MCF 10A (cell line): ENCODE results near the gene FBN1. TPM values are rescaled to one million over a fixed set of nuclear protein-coding genes. Genes with fewer than 3 reads are reported as not detected.

Source experiments
- BruUV-seq: library from RNA; stranded (reverse); fragments of 400-500 nt; replicated peaks from 2 replicates; lab custom pipeline; 2021; lab: Mats Ljungman, UMichigan
- CTCF ChIA-PET: fragments of 300-600 bp; sonication (Branson Sonifier 250); formaldehyde crosslinking; extraction: SDS; loops from one replicate; lab custom pipeline; 2021; ENCODE audit warnings: antibody characterized with exemption, inconsistent platforms; lab: Yijun Ruan, JAX
- POLR2A ChIA-PET: fragments of 300-600, 350-650 bp; sonication (Branson Sonifier 250); formaldehyde crosslinking; extraction: SDS; loops from one replicate; lab custom pipeline; 2020; ENCODE audit warnings: antibody characterized with exemption, inconsistent platforms; lab: Yijun Ruan, JAX
- DNase-seq: peaks from one replicate; pipeline ENCODE4 v3.0.0-alpha.2; 2018; ENCODE audit not compliant: unreplicated experiment
- H3K27ac Mint-ChIP-seq: one replicate; pipeline ENCODE4 v1.8.0; 2022; ENCODE audit warnings: mild to moderate bottlenecking, low read depth, mixed read lengths; ENCODE audit not compliant: unreplicated experiment
- H3K27me3 Mint-ChIP-seq: one replicate; pipeline ENCODE4 v1.8.0; 2022; ENCODE audit warnings: mixed read lengths; ENCODE audit not compliant: insufficient read depth, unreplicated experiment
- H3K36me3 Mint-ChIP-seq: one replicate; pipeline ENCODE4 v1.8.0; 2022; ENCODE audit warnings: mild to moderate bottlenecking, moderate library complexity, mixed read lengths; ENCODE audit not compliant: insufficient read depth, unreplicated experiment
- H3K4me1 Mint-ChIP-seq: one replicate; pipeline ENCODE4 v1.8.0; 2022; ENCODE audit warnings: mixed read lengths; ENCODE audit not compliant: insufficient read depth, unreplicated experiment
- H3K4me3 Mint-ChIP-seq: one replicate; pipeline ENCODE4 v1.8.0; 2022; ENCODE audit warnings: mild to moderate bottlenecking, moderate library complexity, mixed read lengths; ENCODE audit not compliant: unreplicated experiment
- H3K9me3 Mint-ChIP-seq: one replicate; pipeline ENCODE4 v1.8.0; 2022; ENCODE audit warnings: mixed read lengths; ENCODE audit not compliant: unreplicated experiment
- CTCF ChIP-seq: fragments of 200-600 bp; IDR thresholded peaks from one replicate; pipeline ENCODE4 v1.8.0; 2022; ENCODE audit warnings: antibody characterized with exemption, mild to moderate bottlenecking; ENCODE audit not compliant: unreplicated experiment
- intact Hi-C: fragments of 100-400 bp; cut with micrococcal nuclease; formaldehyde crosslinking; loops from 2 replicates; pipeline ENCODE4 v1.14.1; 2022
- total RNA-seq: library from RNA; stranded (reverse); gene quantifications from 2 replicates; pipeline ENCODE4 v1.2.3, GENCODE V29; 2022

Gene FBN1
- total RNA-seq, 1 experiment from 2014 or later = 14.3 TPM

GRCh38 chr15:48571510-48571909, 74.0 kb downstream of the FBN1 start:
- BruUV-seq = no TSS peak
- Mint-ChIP-seq H3K36me3 (no peaks in the 10 kb centered on the region), H3K27me3 (no peaks in the 10 kb centered on the region), H3K9me3 (peaks cover 11% of the 10 kb centered on the region), H3K4me1 (peaks cover 23% of the 10 kb centered on the region), H3K4me3 (no peak overlapping the region), H3K27ac (no peak overlapping the region)
- no peak for TF ChIP-seq CTCF
- intact Hi-C loops = no loop called here
- CTCF ChIA-PET = no interaction called here
- DNase-seq = no peak
- POLR2A ChIA-PET = interaction anchor here (0.8 to 2.6 kb wide), 2 partner anchors 12 to 190 kb away, joined by 5 to 7 read pairs; no protein-coding TSS in a partner anchor

- H3K27me3 Mint-ChIP-seq = no peaks in the 10 kb centered on the region
- TF ChIP-seq CTCF = no peak
- no peak for DNase-seq
- ChIA-PET CTCF (interaction anchor here (0.6 kb wide), 1 partner anchor 70 kb away, joined by 3 read pairs; no protein-coding TSS in a partner anchor), POLR2A (interaction anchor here (2.6 kb wide), 1 partner anchor 13 kb away, joined by 7 read pairs; no protein-coding TSS in a partner anchor)
- H3K4me3 Mint-ChIP-seq = no peak overlapping the region
- BruUV-seq = no TSS peak
- peaks cover 5% of the 10 kb centered on the region for H3K9me3 Mint-ChIP-seq
- no peak overlapping the region for H3K27ac Mint-ChIP-seq
- intact Hi-C loops = no loop called here
- peaks cover 30% of the 10 kb centered on the region for H3K4me1 Mint-ChIP-seq
- no peaks in the 10 kb centered on the region for H3K36me3 Mint-ChIP-seq
Measured at GRCh38 chr15:48570822-48571221, 74.7 kb downstream of the FBN1 start.

GRCh38 chr15:48569591-48570302, 75.8 kb downstream of the FBN1 start:
- no TSS peak for BruUV-seq
- intact Hi-C loops = no loop called here
- POLR2A ChIA-PET = interaction anchor here (0.7 kb wide), 1 partner anchor 302 kb away, joined by 3 read pairs; no protein-coding TSS in a partner anchor
- CTCF ChIA-PET = no interaction called here
- peaks cover 41% of the 10 kb centered on the region for H3K4me1 Mint-ChIP-seq
- H3K27ac Mint-ChIP-seq = no peak overlapping the region
- H3K27me3 Mint-ChIP-seq = no peaks in the 10 kb centered on the region
- no peak for DNase-seq
- H3K4me3 Mint-ChIP-seq = no peak overlapping the region
- no peak for TF ChIP-seq CTCF
- no peaks in the 10 kb centered on the region for H3K36me3 Mint-ChIP-seq
- H3K9me3 Mint-ChIP-seq = no peaks in the 10 kb centered on the region

GRCh38 chr15:48566668-48567067, 78.8 kb downstream of the FBN1 start:
- H3K27me3 Mint-ChIP-seq = no peaks in the 10 kb centered on the region
- peak overlapping the region; percentile 94 for H3K27ac Mint-ChIP-seq
- no peaks in the 10 kb centered on the region for H3K9me3 Mint-ChIP-seq
- H3K4me3 Mint-ChIP-seq = peak overlapping the region; percentile 12
- no peak for TF ChIP-seq CTCF
- no TSS peak for BruUV-seq
- POLR2A ChIA-PET = interaction anchor here (0.6 to 2.3 kb wide), 6 partner anchors 11 to 234 kb away, joined by 3 to 18 read pairs (median 6); no protein-coding TSS in a partner anchor
- DNase-seq = peak; percentile 14
- H3K4me1 Mint-ChIP-seq = peaks cover 42% of the 10 kb centered on the region
- no peaks in the 10 kb centered on the region for H3K36me3 Mint-ChIP-seq
- CTCF ChIA-PET = interaction anchor here (0.6 to 1.1 kb wide), 3 partner anchors 13 to 208 kb away, joined by 3 read pairs; no protein-coding TSS in a partner anchor
- intact Hi-C loops = loop anchor here (1.0 to 2.0 kb wide), 2 partner anchors 60 to 79 kb away; partner anchors contain the start of gene FBN1
